ENCODE measurements around the gene MEX3D. TPM values are rescaled to one million over a fixed set of nuclear protein-coding genes. Genes with fewer than 3 reads are reported as not detected.
"Not testable (repeated sequence)": the region's sequence is repeated elsewhere in the genome, so short reads cannot be mapped to it uniquely, and the experiment has no call there.

The MEX3D gene
- total and polyA plus RNA-seq, 2 of the 4 experiments (the other 2 are of a cell fraction) = 9.1 to 9.6 TPM

GRCh38 chr19:1531587-1531986 lies 36.5 kb downstream of the MEX3D start:
- H4K8ac ChIP-seq (ENCODE audit: low read depth in 2 of 2, low read length in 2 of 2) = no peak overlapping the region
- H3K4ac ChIP-seq (ENCODE audit: low read depth, low read length) = no peak overlapping the region
- no peak overlapping the region for H2BK120ac ChIP-seq (ENCODE audit: low read depth, low read length)
- POLR2A ChIA-PET (ENCODE audit: unreplicated experiment) = no interaction called here
- H2AK5ac ChIP-seq (ENCODE audit: low read depth, low read length) = no peak overlapping the region
- H2BK5ac ChIP-seq (ENCODE audit: low read depth, low read length, poor library complexity, severe bottlenecking) = no peak overlapping the region
- H2BK15ac ChIP-seq (ENCODE audit: low read depth, low read length) = no peak overlapping the region
- H3K79me1 ChIP-seq (ENCODE audit: low read depth in 1 of 2, low read length in 2 of 2) = no peaks in the 10 kb centered on the region
- ATAC-seq (ENCODE audit: low read depth) (no peak), DNase-seq (no peak)
- no peak overlapping the region for H4K91ac ChIP-seq (ENCODE audit: insufficient read depth, low read depth, low read length)
- no peak for TF ChIP-seq ELK1 (IDR thresholded peaks at IDR 0.05; ENCODE audit: borderline replicate concordance, low read depth, low read length)
- no peak for TF ChIP-seq SMC3 (IDR thresholded peaks at IDR 0.05; ENCODE audit: low read depth, low read length)
- TF ChIP-seq NFE2L2 (IDR thresholded peaks at IDR 0.05; ENCODE audit: low read depth, low read length) = no peak
- no peak for TF ChIP-seq FOS (IDR thresholded peaks at IDR 0.05; ENCODE audit: low read depth, low read length)
- TF ChIP-seq CTCF (conservative IDR thresholded peaks at IDR 0.05; ENCODE audit: low read depth, low read length) = no peak
- CTCF ChIA-PET = no interaction called here
- in situ Hi-C loops (cut with MboI; ENCODE audit: low sequenced_read_pairs) (loop anchor here (25.0 kb wide), 1 partner anchor 256 kb away; no protein-coding TSS in a partner anchor), intact Hi-C loops (cut with micrococcal nuclease) (no loop called here), dilution Hi-C loops (cut with HindIII; ENCODE audit: low sequenced_read_pairs, unreplicated experiment) (no loop called here)
- H3K27ac ChIP-seq (ENCODE audit: insufficient read depth, low read length) = no peak overlapping the region
- no peak overlapping the region for H4K5ac ChIP-seq (ENCODE audit: low read depth, low read length)
- H3K4me3 ChIP-seq (ENCODE audit: insufficient read depth, low read depth, low read length) = no peak overlapping the region
- no peaks in the 10 kb centered on the region for H3K9me1 ChIP-seq (ENCODE audit: insufficient read depth, low read length)
- H3K23ac ChIP-seq (ENCODE audit: low read depth, low read length) = no peak overlapping the region
- H3K18ac ChIP-seq (ENCODE audit: low read depth, low read length) = no peak overlapping the region
- no peak overlapping the region for H2BK20ac ChIP-seq (ENCODE audit: low read depth, low read length)
- 77% methylated on average over 7 of the region's 11 CpGs; no CpG with 5 or more reads in 1 of the 2 experiments for WGBS, 2 experiments (ENCODE audit: extremely low coverage in 2 of 2, insufficient read length in 1 of 2)
- H3K56ac ChIP-seq (ENCODE audit: extremely low read depth, insufficient read depth, low read length) = no peak overlapping the region
- H3K14ac ChIP-seq (replicated peaks; ENCODE audit: low read depth, low read length) = no peak overlapping the region
- peaks cover 3% of the 10 kb centered on the region for H3K27me3 ChIP-seq (ENCODE audit: control insufficient read depth, insufficient read depth, low read length)
- H3K9me3 ChIP-seq (ENCODE audit: control insufficient read depth, insufficient read depth, low read length) = no peaks in the 10 kb centered on the region
- no peak overlapping the region for H2AFZ ChIP-seq (replicated peaks; ENCODE audit: low read length, poor library complexity)
- no peaks in the 10 kb centered on the region for H3K4me1 ChIP-seq (ENCODE audit: control insufficient read depth, insufficient read depth, low read length)
- H2AK9ac ChIP-seq (replicated peaks; ENCODE audit: low read depth, low read length, poor library complexity) = no peak overlapping the region
- no peaks in the 10 kb centered on the region; the same call in 1 of the 2 replicates for H4K20me1 ChIP-seq (ENCODE audit: insufficient read depth, low read length)
- BruUV-seq (replicated peaks) = no TSS peak
- H3K4me2 ChIP-seq (ENCODE audit: low read depth, low read length) = no peak overlapping the region
- no peaks in the 10 kb centered on the region for H3K36me3 ChIP-seq (ENCODE audit: control insufficient read depth, insufficient read depth, low read length)
- no peak overlapping the region for H3K9ac ChIP-seq (ENCODE audit: low read depth, low read length)

- H3K79me1 ChIP-seq (ENCODE audit: low read depth in 1 of 2, low read length in 2 of 2); BruUV-seq (replicated peaks); H3K9me3 ChIP-seq (ENCODE audit: control insufficient read depth, insufficient read depth, low read length); H3K4ac ChIP-seq (ENCODE audit: low read depth, low read length); H3K56ac ChIP-seq (ENCODE audit: extremely low read depth, insufficient read depth, low read length); H4K8ac ChIP-seq (ENCODE audit: low read depth in 2 of 2, low read length in 2 of 2); CTCF ChIA-PET; H3K36me3 ChIP-seq (ENCODE audit: control insufficient read depth, insufficient read depth, low read length); intact Hi-C loops (cut with micrococcal nuclease); H3K23ac ChIP-seq (ENCODE audit: low read depth, low read length); H2AK9ac ChIP-seq (replicated peaks; ENCODE audit: low read depth, low read length, poor library complexity); H2BK5ac ChIP-seq (ENCODE audit: low read depth, low read length, poor library complexity, severe bottlenecking); H3K4me2 ChIP-seq (ENCODE audit: low read depth, low read length); H2BK15ac ChIP-seq (ENCODE audit: low read depth, low read length); H2AFZ ChIP-seq (replicated peaks; ENCODE audit: low read length, poor library complexity); H3K27me3 ChIP-seq (ENCODE audit: control insufficient read depth, insufficient read depth, low read length); H3K4me3 ChIP-seq (ENCODE audit: insufficient read depth, low read depth, low read length); H2BK120ac ChIP-seq (ENCODE audit: low read depth, low read length); H4K20me1 ChIP-seq (ENCODE audit: insufficient read depth, low read length); ATAC-seq (ENCODE audit: low read depth); H4K91ac ChIP-seq (ENCODE audit: insufficient read depth, low read depth, low read length); POLR2A ChIA-PET (ENCODE audit: unreplicated experiment); H2BK20ac ChIP-seq (ENCODE audit: low read depth, low read length); H3K27ac ChIP-seq (ENCODE audit: insufficient read depth, low read length); H3K14ac ChIP-seq (replicated peaks; ENCODE audit: low read depth, low read length); H4K5ac ChIP-seq (ENCODE audit: low read depth, low read length); H3K9ac ChIP-seq (ENCODE audit: low read depth, low read length); H3K9me1 ChIP-seq (ENCODE audit: insufficient read depth, low read length); DNase-seq; H3K4me1 ChIP-seq (ENCODE audit: control insufficient read depth, insufficient read depth, low read length); H3K18ac ChIP-seq (ENCODE audit: low read depth, low read length); H2AK5ac ChIP-seq (ENCODE audit: low read depth, low read length); dilution Hi-C loops (cut with HindIII; ENCODE audit: low sequenced_read_pairs, unreplicated experiment): not testable (repeated sequence)
- 100% methylated on average over 2 of the region's 11 CpGs; no CpG with 5 or more reads in 1 of the 2 experiments for WGBS, 2 experiments (ENCODE audit: extremely low coverage in 2 of 2, insufficient read length in 1 of 2)
- in situ Hi-C loops (cut with MboI; ENCODE audit: low sequenced_read_pairs) = loop anchor here (25.0 kb wide), 1 partner anchor 256 kb away; no protein-coding TSS in a partner anchor
Observed at GRCh38 chr19:1530856-1531255, 37.3 kb downstream of the MEX3D start.

Measured in IMR-90 (cell line).